Endothelial cell of umbilical vein (primary cell): ENCODE data around the gene XRCC4. TPM values are rescaled to one million over a fixed set of nuclear protein-coding genes. Genes with fewer than 3 reads are reported as not detected.

Experiments used
- BruUV-seq: library from RNA; stranded (reverse); fragments of 400-500 nt; replicated peaks from 2 replicates; lab custom pipeline; 2021; lab: Mats Ljungman, UMichigan
- CTCF ChIA-PET: fragments of 300-600, 350-600 bp; sonication (Branson Sonifier 250); formaldehyde crosslinking; loops from one replicate; lab custom pipeline; 2021; ENCODE audit warnings: antibody characterized with exemption, inconsistent platforms; lab: Charles Lee
- POLR2A ChIA-PET: fragments of 300-600, 350-600 bp; sonication (Branson Sonifier 250); formaldehyde crosslinking; loops from one replicate; lab custom pipeline; 2021; ENCODE audit warnings: antibody characterized with exemption, inconsistent platforms; lab: Charles Lee
- DNase-seq: peaks from one replicate; pipeline ENCODE4 v3.0.0-alpha.2; 2011; ENCODE audit warnings: low read depth, low spot score
- FAIRE-seq: peaks from 2 replicates; lab custom pipeline; 2011; peaks lifted over from hg19 to GRCh38; lab: Jason Lieb, UNC
- H2AFZ ChIP-seq: 2 replicates; pipeline ENCODE4 v1.6.0; 2012; ENCODE audit warnings: low read depth, low read length, control low read depth, inconsistent platforms
- H3K27ac ChIP-seq: 2 replicates; pipeline ENCODE4 v1.5.1; 2011; ENCODE audit warnings: low read depth, mild to moderate bottlenecking, control low read depth, low read length, moderate library complexity; ENCODE audit not compliant: insufficient read depth
- H3K27me3 ChIP-seq, 2 experiments: 2 replicates each; pipeline versions ENCODE4 v1.6.0 to v1.6.1; 2011; ENCODE audit warnings: low read length in 2 of 2, mixed read lengths in 1 of 2; ENCODE audit not compliant: control insufficient read depth in 2 of 2, insufficient read depth in 2 of 2
- H3K36me3 ChIP-seq, 2 experiments: 2 replicates in 1 of 2; 3 replicates in 1 of 2; pipeline ENCODE4 v1.5.1; 2011; ENCODE audit warnings: low read length in 2 of 2, mild to moderate bottlenecking in 1 of 2, moderate library complexity in 1 of 2; ENCODE audit not compliant: control insufficient read depth in 2 of 2, insufficient read depth in 2 of 2; ENCODE audit errors: extremely low read depth in 1 of 2
- H3K4me1 ChIP-seq: 3 replicates; pipeline ENCODE4 v1.5.1; 2011; ENCODE audit warnings: mild to moderate bottlenecking, low read length; ENCODE audit not compliant: control insufficient read depth, insufficient read depth; ENCODE audit errors: extremely low read depth
- H3K4me2 ChIP-seq: 2 replicates; pipeline ENCODE4 v1.6.1; 2011; ENCODE audit warnings: low read length, control low read depth, mixed read lengths; ENCODE audit not compliant: insufficient read depth
- H3K4me3 ChIP-seq, 3 experiments: fragments of 200-600 bp in 1 of 3; sonication (generic), shearing (Covaris generic) in 1 of 3; replicated peaks in 1 of 3; 2 replicates each; pipeline ENCODE4 v1.5.1; 2011 to 2016; ENCODE audit warnings: control low read depth in 3 of 3, low read length in 3 of 3, mild to moderate bottlenecking in 2 of 3, inconsistent platforms in 1 of 3, low read depth in 1 of 3, moderate library complexity in 1 of 3; ENCODE audit not compliant: insufficient read depth in 1 of 3
- H3K79me2 ChIP-seq: 2 replicates; pipeline ENCODE4 v1.6.0; 2012; ENCODE audit warnings: low read length, inconsistent platforms; ENCODE audit not compliant: control insufficient read depth, insufficient read depth
- H3K9ac ChIP-seq: replicated peaks from 2 replicates; pipeline ENCODE3; 2011; ENCODE audit warnings: low read length, control low read depth; ENCODE audit not compliant: insufficient read depth; ENCODE audit errors: extremely low read depth
- H3K9me1 ChIP-seq: replicated peaks from 3 replicates; pipeline ENCODE4 v1.6.0; 2011; ENCODE audit warnings: mild to moderate bottlenecking, low read length; ENCODE audit not compliant: control insufficient read depth, insufficient read depth; ENCODE audit errors: extremely low read depth
- H3K9me3 ChIP-seq: replicated peaks from 2 replicates; pipeline ENCODE4 v1.5.1; 2012; ENCODE audit warnings: low read length, inconsistent platforms; ENCODE audit not compliant: control insufficient read depth, insufficient read depth
- H4K20me1 ChIP-seq: replicated peaks from 2 replicates; pipeline ENCODE3; 2011; ENCODE audit warnings: mild to moderate bottlenecking, low read length; ENCODE audit not compliant: control insufficient read depth, insufficient read depth; ENCODE audit errors: extremely low read depth
- CTCF ChIP-seq, 2 donors: IDR thresholded peaks; 1 replicate in 1 of 2; 2 replicates in 1 of 2; pipeline ENCODE4 v1.5.1; 2011; ENCODE audit warnings: low read length in 2 of 2, mild to moderate bottlenecking in 2 of 2, moderate library complexity in 2 of 2, control low read depth in 1 of 2, inconsistent platforms in 1 of 2, low read depth in 1 of 2; ENCODE audit not compliant: insufficient read depth in 1 of 2; ENCODE audit errors: extremely low read depth in 1 of 2
- EZH2 ChIP-seq: IDR thresholded peaks from 2 replicates; pipeline ENCODE4 v1.6.1; 2012; ENCODE audit warnings: borderline replicate concordance, low read depth, mild to moderate bottlenecking, moderate library complexity, low read length, inconsistent platforms; ENCODE audit not compliant: severe bottlenecking
- FOS ChIP-seq: IDR thresholded peaks from 2 replicates; pipeline ENCODE4 v1.6.1; 2011; ENCODE audit warnings: mild to moderate bottlenecking, low read length, moderate library complexity, borderline replicate concordance; ENCODE audit not compliant: insufficient read depth
- GATA2 ChIP-seq: IDR thresholded peaks from 2 replicates; pipeline ENCODE4 v1.7.0; 2011; ENCODE audit warnings: low read depth, mild to moderate bottlenecking, moderate library complexity, mixed read lengths, low read length; ENCODE audit not compliant: insufficient read length, insufficient read depth
- JUN ChIP-seq: IDR thresholded peaks from 2 replicates; pipeline ENCODE4 v1.6.1; 2011; ENCODE audit warnings: borderline replicate concordance, low read depth; ENCODE audit not compliant: insufficient read length, insufficient read depth
- MAX ChIP-seq: IDR thresholded peaks from 2 replicates; pipeline ENCODE4 v1.6.1; 2011; ENCODE audit not compliant: insufficient read depth, insufficient read length
- MYC ChIP-seq: IDR thresholded peaks from one replicate; pipeline ENCODE4 v1.6.1; 2011; ENCODE audit warnings: mild to moderate bottlenecking, low read depth, low read length
- POLR2A ChIP-seq: IDR thresholded peaks from 2 replicates; pipeline ENCODE4 v1.6.1; 2012; ENCODE audit warnings: low read depth, mild to moderate bottlenecking, control low read depth, low read length
- POLR2AphosphoS5 ChIP-seq: IDR thresholded peaks from 2 replicates; pipeline ENCODE4 v1.6.1; 2012; ENCODE audit warnings: low read depth, mild to moderate bottlenecking, control low read depth, low read length, moderate library complexity; ENCODE audit not compliant: insufficient read depth
- dilution Hi-C: fragments of 300-500 bp; cut with MboI; formaldehyde crosslinking; loops from one replicate; pipeline ENCODE4 v1.15.0; 2019; ENCODE audit warnings: low sequenced_read_pairs; ENCODE audit not compliant: extremely low pct_ligation_motif_present
- intact Hi-C: fragments of 100-400 bp; cut with micrococcal nuclease; formaldehyde crosslinking; loops from one replicate; pipeline ENCODE4 v1.10.0; 2022
- polyA plus RNA-seq, 4 experiments: library from polyadenylated mRNA; depleted of rRNA in 3 of 4; stranded (reverse) in 3 of 4; unstranded in 1 of 4; fragments of >200 nt; gene quantifications; 2 replicates each; pipeline versions ENCODE4 v1.2.1 to v1.2.3, GENCODE V29; 2011 to 2012; ENCODE audit warnings: missing spikeins in 1 of 4
- total RNA-seq: library from RNA; stranded (reverse); gene quantifications from 2 replicates; pipeline ENCODE4 v1.2.3, GENCODE V29; 2021

Gene XRCC4
- total and polyA plus RNA-seq, 2 donors (not counting 3 experiments of a cell fraction or from before 2014, with no cell fraction given), result 1.3 to 7.7 TPM

GRCh38 chr5:83370957-83371356, 293.6 kb downstream of the XRCC4 start:
- no peak for FAIRE-seq
- POLR2A ChIA-PET, result no interaction called here

GRCh38 chr5:83371726-83372125, 294.4 kb downstream of the XRCC4 start:
- no peak overlapping the region for H2AFZ ChIP-seq
- intact Hi-C loops, result no loop called here

More at GRCh38 chr5:83370957-83371356, 293.6 kb downstream of the XRCC4 start:
- dilution Hi-C loops, result no loop called here
- BruUV-seq, result no TSS peak
- no peak overlapping the region for H3K4me2 ChIP-seq
- no peaks in the 10 kb centered on the region for H3K9me1 ChIP-seq
- no peaks in the 10 kb centered on the region for H4K20me1 ChIP-seq
- H3K4me1 ChIP-seq, result no peaks in the 10 kb centered on the region
- no peaks in the 10 kb centered on the region for H3K36me3 ChIP-seq
- no peak overlapping the region for H3K4me3 ChIP-seq
- no peaks in the 10 kb centered on the region for H3K9me3 ChIP-seq
- no peak for DNase-seq
- no peak overlapping the region for H3K27ac ChIP-seq
- H3K9ac ChIP-seq, result no peak overlapping the region
- H3K27me3 ChIP-seq, result peaks cover 0 to 2% of the 10 kb centered on the region in 2 experiments
- H2AFZ ChIP-seq, result no peak overlapping the region
- CTCF ChIA-PET, result interaction anchor here (1.2 kb wide), 1 partner anchor 10 kb away, joined by 3 read pairs; no protein-coding TSS in a partner anchor
- no peak for TF ChIP-seq POLR2AphosphoS5
- intact Hi-C loops, result no loop called here
- no peaks in the 10 kb centered on the region for H3K79me2 ChIP-seq

More at GRCh38 chr5:83371726-83372125, 294.4 kb downstream of the XRCC4 start:
- no peak overlapping the region for H3K4me2 ChIP-seq
- H3K9ac ChIP-seq, result no peak overlapping the region
- H3K4me3 ChIP-seq, result no peak overlapping the region
- TF ChIP-seq MAX, result no peak
- TF ChIP-seq POLR2A, result no peak
- TF ChIP-seq MYC, result no peak
- no peak for TF ChIP-seq GATA2
- TF ChIP-seq FOS, result no peak
- TF ChIP-seq JUN, result no peak
- no peak for TF ChIP-seq POLR2AphosphoS5
- TF ChIP-seq CTCF (IDR thresholded peaks at IDR 0.05; ENCODE audit: extremely low read depth in 1 of 2, insufficient read depth in 1 of 2, low read depth in 1 of 2, low read length in 2 of 2), result no peak
- no peak for TF ChIP-seq EZH2
- no peaks in the 10 kb centered on the region for H4K20me1 ChIP-seq
- H3K9me1 ChIP-seq, result no peaks in the 10 kb centered on the region
- H3K36me3 ChIP-seq, result no peaks in the 10 kb centered on the region
- H3K27me3 ChIP-seq, result peaks cover 0 to 2% of the 10 kb centered on the region in 2 experiments
- ChIA-PET POLR2A (no interaction called here), CTCF (no interaction called here)
- no TSS peak for BruUV-seq
- no peak overlapping the region for H3K27ac ChIP-seq
- H3K4me1 ChIP-seq, result no peaks in the 10 kb centered on the region
- H3K79me2 ChIP-seq, result no peaks in the 10 kb centered on the region
- DNase-seq (no peak), FAIRE-seq (no peak)
- H3K9me3 ChIP-seq, result no peaks in the 10 kb centered on the region
- dilution Hi-C loops, result no loop called here
